Astrocyte (in vitro differentiated cells and primary cell): ENCODE results near the gene RND3. TPM values are rescaled to one million over a fixed set of nuclear protein-coding genes. Genes with fewer than 3 reads are reported as not detected.

Experiments
- DNase-seq: peaks from one replicate; pipeline ENCODE4 v3.0.0-alpha.2; 2010; ENCODE audit warnings: low read depth
- FAIRE-seq: peaks from 2 replicates; lab custom pipeline; 2011; peaks lifted over from hg19 to GRCh38; lab: Jason Lieb, UNC
- H2AFZ ChIP-seq: 2 replicates; pipeline ENCODE4 v1.6.0; 2012; ENCODE audit warnings: low read depth, low read length, inconsistent platforms
- H3K27ac ChIP-seq: 2 replicates; pipeline ENCODE4 v1.5.1; 2011; ENCODE audit warnings: low read depth, low read length, inconsistent platforms
- H3K27me3 ChIP-seq: 2 replicates; pipeline ENCODE4 v1.6.0; 2011; ENCODE audit warnings: low read length, inconsistent platforms; ENCODE audit not compliant: insufficient read depth
- H3K36me3 ChIP-seq: 2 replicates; pipeline ENCODE4 v1.5.1; 2011; ENCODE audit warnings: low read length, inconsistent platforms; ENCODE audit not compliant: insufficient read depth
- H3K4me1 ChIP-seq: 2 replicates; pipeline ENCODE4 v1.5.1; 2011; ENCODE audit warnings: low read length, inconsistent platforms; ENCODE audit not compliant: insufficient read depth
- H3K4me2 ChIP-seq: 2 replicates; pipeline ENCODE4 v1.6.0; 2012; ENCODE audit warnings: low read length, inconsistent platforms
- H3K4me3 ChIP-seq: 2 replicates; pipeline ENCODE4 v1.5.1; 2011; ENCODE audit warnings: low read depth, mild to moderate bottlenecking, low read length, inconsistent platforms; ENCODE audit not compliant: insufficient read depth
- H3K79me2 ChIP-seq: 2 replicates; pipeline ENCODE4 v1.6.0; 2012; ENCODE audit warnings: mild to moderate bottlenecking, low read length, inconsistent platforms; ENCODE audit not compliant: insufficient read depth
- H3K9ac ChIP-seq: 2 replicates; pipeline ENCODE4 v1.6.0; 2012; ENCODE audit warnings: mild to moderate bottlenecking, low read length, inconsistent platforms
- H3K9me3 ChIP-seq: 2 replicates; pipeline ENCODE4 v1.5.1; 2012; ENCODE audit warnings: low read depth, mild to moderate bottlenecking, low read length, inconsistent platforms; ENCODE audit not compliant: insufficient read depth
- H4K20me1 ChIP-seq: 2 replicates; pipeline ENCODE4 v1.6.0; 2012; ENCODE audit warnings: low read length, inconsistent platforms; ENCODE audit not compliant: insufficient read depth
- H3K27ac Mint-ChIP-seq: one replicate; pipeline ENCODE4 v1.8.0; 2021; ENCODE audit warnings: mild to moderate bottlenecking, mixed read lengths; ENCODE audit not compliant: unreplicated experiment
- H3K27me3 Mint-ChIP-seq: one replicate; pipeline ENCODE4 v1.8.0; 2021; ENCODE audit warnings: low read depth, mixed read lengths; ENCODE audit not compliant: unreplicated experiment
- H3K36me3 Mint-ChIP-seq: one replicate; pipeline ENCODE4 v1.8.0; 2021; ENCODE audit warnings: low read depth, mixed read lengths; ENCODE audit not compliant: unreplicated experiment
- H3K4me1 Mint-ChIP-seq: one replicate; pipeline ENCODE4 v1.8.0; 2021; ENCODE audit warnings: low read depth, mixed read lengths; ENCODE audit not compliant: unreplicated experiment
- H3K4me3 Mint-ChIP-seq: one replicate; pipeline ENCODE4 v1.8.0; 2021; ENCODE audit warnings: mild to moderate bottlenecking, moderate library complexity, mixed read lengths; ENCODE audit not compliant: unreplicated experiment
- H3K9me3 Mint-ChIP-seq: one replicate; pipeline ENCODE4 v1.8.0; 2021; ENCODE audit warnings: mild to moderate bottlenecking, mixed read lengths; ENCODE audit not compliant: unreplicated experiment
- CTCF ChIP-seq: IDR thresholded peaks from 2 replicates; pipeline ENCODE4 v1.5.1; 2011; ENCODE audit warnings: low read depth, mild to moderate bottlenecking, inconsistent platforms, low read length, moderate library complexity; ENCODE audit not compliant: insufficient read depth
- EZH2 ChIP-seq: IDR thresholded peaks from 2 replicates; pipeline ENCODE4 v1.6.1; 2012; ENCODE audit warnings: mild to moderate bottlenecking, low read length, inconsistent platforms; ENCODE audit not compliant: insufficient read depth
- total RNA-seq: library from RNA; stranded (reverse); gene quantifications from 2 replicates; pipeline ENCODE4 v1.2.1, GENCODE V29; 2021

RND3 gene
- total RNA-seq, 1 donor from 2014 or later = 117 TPM

- Histone ChIP-seq H3K4me3 (no peak overlapping the region), H3K4me2 (peak overlapping the region; percentile 7), H3K79me2 (no peaks in the 10 kb centered on the region), H3K36me3 (no peaks in the 10 kb centered on the region), H4K20me1 (no peaks in the 10 kb centered on the region), H3K27ac (peak overlapping the region; percentile 56), H3K4me1 (peaks cover 33% of the 10 kb centered on the region), H3K9ac (peak overlapping the region; percentile 26), H3K9me3 (no peaks in the 10 kb centered on the region), H2AFZ (no peak overlapping the region), H3K27me3 (no peaks in the 10 kb centered on the region)
- Mint-ChIP-seq H3K36me3 (peaks cover 3% of the 10 kb centered on the region), H3K4me3 (no peak overlapping the region), H3K27ac (no peak overlapping the region), H3K4me1 (peaks cover 25% of the 10 kb centered on the region), H3K9me3 (peaks cover 2% of the 10 kb centered on the region), H3K27me3 (no peaks in the 10 kb centered on the region)
- DNase-seq (peak; percentile 93), FAIRE-seq (peak; percentile 82)
- no peak for TF ChIP-seq CTCF
- no peak for TF ChIP-seq EZH2
These were observed 45.4 kb upstream of the RND3 start for GRCh38 chr2:150532879-150533278.

- peaks cover 27% of the 10 kb centered on the region for H3K4me1 Mint-ChIP-seq
- Histone ChIP-seq H3K79me2 (no peaks in the 10 kb centered on the region), H3K4me1 (peaks cover 33% of the 10 kb centered on the region), H3K4me2 (no peak overlapping the region), H3K9ac (no peak overlapping the region), H3K36me3 (no peaks in the 10 kb centered on the region), H3K4me3 (no peak overlapping the region), H2AFZ (no peak overlapping the region), H4K20me1 (no peaks in the 10 kb centered on the region), H3K27ac (peak overlapping the region; percentile 56), H3K9me3 (no peaks in the 10 kb centered on the region), H3K27me3 (no peaks in the 10 kb centered on the region)
- TF ChIP-seq CTCF (no peak), EZH2 (no peak)
- H3K27me3 Mint-ChIP-seq = no peaks in the 10 kb centered on the region
- H3K36me3 Mint-ChIP-seq = peaks cover 3% of the 10 kb centered on the region
- DNase-seq = no peak
- peaks cover 2% of the 10 kb centered on the region for H3K9me3 Mint-ChIP-seq
- FAIRE-seq = no peak
- no peak overlapping the region for H3K27ac Mint-ChIP-seq
- no peak overlapping the region for H3K4me3 Mint-ChIP-seq
These were observed 44.6 kb upstream of the RND3 start for GRCh38 chr2:150532020-150532419.

- Histone ChIP-seq H3K27ac (no peak overlapping the region), H3K79me2 (no peaks in the 10 kb centered on the region), H2AFZ (no peak overlapping the region), H3K4me1 (peaks cover 33% of the 10 kb centered on the region), H3K4me2 (no peak overlapping the region), H3K9me3 (no peaks in the 10 kb centered on the region), H3K9ac (no peak overlapping the region), H3K27me3 (no peaks in the 10 kb centered on the region), H4K20me1 (no peaks in the 10 kb centered on the region), H3K4me3 (no peak overlapping the region), H3K36me3 (no peaks in the 10 kb centered on the region)
- Mint-ChIP-seq H3K27ac (no peak overlapping the region), H3K4me3 (no peak overlapping the region), H3K4me1 (peaks cover 31% of the 10 kb centered on the region), H3K27me3 (no peaks in the 10 kb centered on the region), H3K9me3 (peaks cover 2% of the 10 kb centered on the region), H3K36me3 (peaks cover 3% of the 10 kb centered on the region)
- FAIRE-seq (no peak), DNase-seq (no peak)
- TF ChIP-seq EZH2 = no peak
- TF ChIP-seq CTCF = no peak
These were observed 44.1 kb upstream of the RND3 start for GRCh38 chr2:150531591-150531990.
